CD4-positive, alpha-beta T cell treated with Interferon gamma for 1 hour (primary cell): Measurements from ENCODE around the gene SCNN1A.
"Not testable (repeated sequence)": the region's sequence is repeated elsewhere in the genome, so short reads cannot be mapped to it uniquely, and the experiment has no call there.

Experiments used
- DNase-seq: peaks from one replicate; pipeline ENCODE4 v3.0.0-alpha.2; 2020

SCNN1A gene

DNA sequence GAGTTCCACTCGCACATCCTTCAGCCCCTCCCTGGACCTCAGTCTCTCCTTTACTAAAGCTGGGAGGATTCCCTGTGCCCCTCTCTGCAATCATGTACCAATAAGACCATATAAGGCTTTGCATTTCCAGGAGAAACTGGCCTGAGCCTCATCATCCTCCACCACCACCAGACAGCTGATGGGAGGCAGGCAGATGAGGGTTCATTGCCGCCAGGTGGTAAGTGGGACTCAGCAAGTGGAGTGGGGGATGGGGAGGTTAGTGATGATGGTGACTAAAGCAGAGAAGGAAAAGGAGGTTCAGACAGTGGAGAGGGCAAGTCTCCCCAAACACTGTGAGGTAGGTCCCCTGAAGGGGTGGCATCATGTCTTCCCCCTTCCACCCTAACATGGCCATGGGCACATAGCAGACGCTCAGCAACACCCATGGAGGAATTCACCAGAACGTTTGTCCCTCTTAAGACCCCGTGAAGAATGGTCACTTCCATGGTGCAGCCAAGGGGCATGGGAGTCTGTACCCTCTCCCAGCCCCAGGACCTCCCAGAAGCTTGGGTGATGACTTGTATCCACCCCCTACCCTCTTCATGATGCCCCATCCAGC is 29.0 kb downstream of the SCNN1A start:
- DNase-seq, result no peak

DNA sequence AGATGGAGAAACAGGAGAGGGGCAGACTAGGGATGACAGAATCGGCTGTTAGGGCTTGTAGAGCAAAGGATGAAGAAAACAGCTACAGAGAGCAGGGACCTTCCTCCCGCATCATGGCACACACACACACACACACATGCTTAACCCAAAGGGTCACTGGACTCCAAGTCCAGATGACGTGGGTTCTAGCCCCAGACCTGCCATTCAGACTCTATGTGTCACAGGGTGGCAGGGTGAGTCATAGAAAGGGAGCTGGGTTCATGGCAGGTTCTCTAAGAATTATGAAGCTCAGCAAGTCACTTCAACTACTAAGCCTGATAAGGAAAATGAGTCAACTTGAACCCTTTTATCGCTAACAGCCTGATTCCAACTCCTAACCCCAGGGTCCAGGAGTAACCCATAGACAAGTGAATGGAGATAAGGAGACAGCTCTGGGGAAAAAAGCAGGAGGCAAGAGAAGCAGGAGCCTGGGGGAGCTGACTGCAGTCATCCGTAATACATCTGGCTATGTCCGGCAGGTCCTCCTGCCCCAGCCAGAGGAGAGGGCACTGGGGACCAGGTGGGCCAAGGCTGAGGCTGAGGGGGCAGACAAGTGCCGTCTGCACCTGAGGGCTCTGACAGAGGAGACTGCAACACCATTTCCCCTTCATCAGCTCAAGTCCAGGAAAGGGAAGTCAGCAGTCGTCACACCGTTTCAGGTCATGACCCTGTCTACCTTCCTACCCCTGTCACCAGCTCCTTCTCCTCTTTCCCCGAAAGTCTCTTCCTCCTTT is 29.9 kb downstream of the SCNN1A start:
- peak; percentile 79 for DNase-seq

DNA sequence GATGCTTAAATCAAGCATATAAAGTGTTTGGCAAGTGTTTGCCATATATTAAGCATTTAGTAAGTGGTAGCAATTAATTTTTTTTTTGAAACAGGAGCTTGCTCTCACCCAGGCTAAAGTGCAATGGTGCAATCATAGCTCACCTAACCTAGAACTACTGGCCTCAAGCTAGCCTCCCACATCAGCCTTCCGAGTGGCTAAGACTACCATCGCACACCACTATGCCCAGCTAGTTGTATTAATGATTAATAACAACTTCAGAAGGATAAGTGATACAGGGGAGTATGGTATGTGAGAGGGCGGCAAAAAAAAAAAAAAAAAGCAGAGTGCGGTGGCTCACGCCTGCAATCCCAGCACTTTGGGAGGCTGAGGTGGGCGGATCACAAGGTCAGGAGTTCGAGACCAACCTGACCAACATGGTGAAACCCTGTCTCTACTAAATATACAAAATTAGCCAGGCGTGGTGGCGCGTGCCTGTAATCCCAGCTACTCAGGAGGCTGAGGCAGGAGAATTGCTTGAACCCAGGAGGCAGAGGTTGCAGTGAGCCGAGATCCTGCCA is 31.2 kb downstream of the SCNN1A start:
- not testable (repeated sequence) for DNase-seq

DNA sequence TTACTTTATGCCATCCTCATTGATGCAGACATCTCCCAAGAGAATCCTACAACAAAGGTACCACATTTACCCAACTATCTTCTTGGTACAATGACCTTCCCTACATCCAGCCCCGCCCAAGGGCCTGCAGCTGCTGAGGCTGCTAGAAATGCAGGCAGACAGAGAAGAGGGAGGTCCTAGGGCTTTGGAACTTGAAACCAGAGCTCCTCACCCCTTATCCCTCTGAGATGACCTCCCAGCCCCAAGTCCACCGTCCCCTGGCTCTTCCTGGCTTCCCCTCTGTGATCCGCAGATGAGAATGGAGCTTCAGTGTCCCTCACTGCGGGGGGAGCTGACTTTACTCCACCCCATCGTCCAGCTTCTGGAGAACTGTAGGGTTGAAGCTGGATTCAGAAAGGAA is 31.8 kb downstream of the SCNN1A start:
- DNase-seq, result no peak

GRCh38 chr12:6342140-6342889 is 33.0 kb downstream of the SCNN1A start:
- DNase-seq, result no peak

- peak; percentile 68 for DNase-seq
Observed at GRCh38 chr12:6341417-6342139, 33.8 kb downstream of the SCNN1A start, which contains the start of gene TNFRSF1A. Gene TNFRSF1A (minus strand): TSS chr12:6342076. CDS start chr12:6341814, 262 bp downstream.

DNA sequence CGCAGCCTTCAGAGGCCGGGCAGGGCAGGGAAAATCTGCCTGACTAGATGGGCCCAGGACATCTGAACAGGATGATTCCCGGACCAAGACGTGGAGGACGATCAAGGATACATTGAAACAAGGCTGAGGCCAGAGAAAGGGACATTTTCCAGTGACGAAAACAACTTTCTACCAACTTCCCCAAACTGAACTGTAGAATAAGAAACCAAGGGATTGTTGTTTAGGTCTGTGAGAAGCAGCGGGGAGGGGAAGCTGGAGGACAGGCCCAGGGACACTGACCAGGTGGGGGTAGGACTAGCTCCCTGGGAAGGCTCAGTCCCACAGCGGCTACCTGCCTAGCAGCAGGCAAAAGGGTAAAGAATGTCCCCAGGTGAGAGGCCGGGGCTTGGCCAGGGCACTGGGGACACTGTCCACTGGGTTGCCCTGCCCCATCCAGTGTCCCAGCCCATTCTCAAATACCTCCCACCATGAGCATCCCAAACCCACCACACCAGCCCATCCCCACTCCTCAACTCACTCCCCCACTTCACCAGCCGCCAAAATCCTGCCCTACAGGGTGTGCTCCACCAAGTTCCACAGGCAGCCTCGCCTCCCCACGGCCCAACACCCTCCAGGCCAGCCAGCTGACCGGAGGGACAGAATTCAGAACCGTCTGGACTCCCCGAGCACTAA is 34.5 kb downstream of the SCNN1A start:
- DNase-seq, result peak; percentile 36

GRCh38 chr12:6340032-6340638 is 35.2 kb downstream of the SCNN1A start:
- DNase-seq, result no peak

DNA sequence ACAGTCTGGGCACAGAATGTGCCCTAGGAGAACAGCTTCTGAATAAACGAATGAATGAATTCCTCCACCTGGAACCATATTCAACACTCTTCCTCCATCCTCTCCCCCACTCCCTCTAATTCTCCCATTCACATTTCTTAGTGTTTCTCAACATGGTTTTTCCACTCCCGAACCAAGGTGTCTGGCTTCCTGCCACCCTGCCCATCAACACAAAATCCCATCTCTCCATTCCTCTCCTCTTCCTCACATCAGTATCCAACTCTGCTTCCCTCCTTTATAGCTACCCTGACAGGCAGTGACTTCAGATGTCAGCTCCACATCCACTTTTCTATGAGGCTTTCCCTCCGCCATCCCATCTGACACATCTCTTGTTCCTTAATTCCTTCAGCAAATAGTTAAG is 36.4 kb downstream of the SCNN1A start:
- DNase-seq, result no peak

DNA sequence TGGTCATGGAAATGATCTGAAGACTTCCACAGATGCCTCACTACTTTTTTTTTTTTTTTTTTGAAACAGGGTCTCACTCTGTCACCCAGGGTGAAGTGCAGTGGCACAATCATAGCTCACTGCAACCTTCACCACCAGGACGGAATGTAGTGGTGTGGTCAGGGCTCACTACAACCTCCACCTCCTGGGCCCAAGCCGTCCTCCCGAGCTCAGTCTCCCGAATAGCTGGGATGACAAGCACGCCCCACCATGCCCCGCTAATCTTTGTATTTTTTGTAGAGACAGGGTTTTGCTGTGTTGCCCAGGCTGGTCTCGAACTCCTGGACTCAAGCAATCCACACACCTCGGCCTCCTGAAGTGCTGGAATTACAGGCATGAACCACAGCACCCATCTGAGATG is 36.8 kb downstream of the SCNN1A start:
- not testable (repeated sequence) for DNase-seq

GRCh38 chr12:6337958-6338433 is 37.4 kb downstream of the SCNN1A start:
- DNase-seq, result no peak

DNA sequence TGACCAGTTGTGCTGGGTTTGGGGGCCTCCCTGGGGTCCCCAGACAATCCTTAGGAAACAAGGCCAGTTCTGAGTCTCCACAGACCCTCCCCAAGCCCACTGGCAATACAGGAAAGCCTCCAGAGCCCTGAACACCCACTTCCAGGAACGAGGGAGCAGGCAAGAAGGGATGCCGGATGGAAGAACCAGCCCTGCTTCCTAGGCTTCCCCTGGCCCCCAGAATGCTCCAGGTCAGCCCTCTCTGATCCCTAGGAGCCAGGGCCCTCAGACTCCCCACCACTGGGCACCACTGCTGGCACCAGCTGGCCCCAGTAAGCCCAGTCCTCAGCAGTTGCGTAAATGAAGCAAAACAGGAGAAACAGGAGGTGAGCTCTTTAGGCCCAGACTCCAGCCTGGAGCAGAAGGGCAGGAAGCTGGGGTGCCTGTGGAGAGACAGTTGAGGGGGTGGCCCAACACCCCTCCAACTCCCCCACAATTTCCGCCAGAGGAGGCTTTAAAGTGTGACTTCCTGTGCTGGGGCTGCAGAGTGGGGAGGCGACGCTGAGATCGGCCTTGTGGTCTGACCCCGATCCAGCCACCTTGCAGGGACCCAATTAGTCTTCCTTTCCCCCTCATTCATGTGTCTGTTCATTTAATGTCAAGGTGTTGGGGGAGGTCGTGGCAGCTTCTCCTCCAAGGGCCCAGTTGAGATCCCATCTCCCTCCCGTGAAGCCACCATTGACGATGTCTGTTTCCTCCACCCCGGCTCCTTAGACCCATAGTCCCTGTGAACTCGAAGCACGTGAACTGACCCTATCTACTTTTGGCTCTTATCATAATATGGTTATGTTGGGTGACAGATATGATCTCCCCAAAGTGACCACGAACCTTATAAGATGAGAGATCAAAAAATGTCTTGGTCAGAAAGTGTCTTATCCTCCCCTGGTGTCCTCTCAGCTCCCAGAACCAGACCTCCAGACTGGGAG is 38.2 kb downstream of the SCNN1A start:
- peak; percentile 58 for DNase-seq

GRCh38 chr12:6336079-6336888 is 39.1 kb downstream of the SCNN1A start:
- peak; percentile 83 for DNase-seq

DNA sequence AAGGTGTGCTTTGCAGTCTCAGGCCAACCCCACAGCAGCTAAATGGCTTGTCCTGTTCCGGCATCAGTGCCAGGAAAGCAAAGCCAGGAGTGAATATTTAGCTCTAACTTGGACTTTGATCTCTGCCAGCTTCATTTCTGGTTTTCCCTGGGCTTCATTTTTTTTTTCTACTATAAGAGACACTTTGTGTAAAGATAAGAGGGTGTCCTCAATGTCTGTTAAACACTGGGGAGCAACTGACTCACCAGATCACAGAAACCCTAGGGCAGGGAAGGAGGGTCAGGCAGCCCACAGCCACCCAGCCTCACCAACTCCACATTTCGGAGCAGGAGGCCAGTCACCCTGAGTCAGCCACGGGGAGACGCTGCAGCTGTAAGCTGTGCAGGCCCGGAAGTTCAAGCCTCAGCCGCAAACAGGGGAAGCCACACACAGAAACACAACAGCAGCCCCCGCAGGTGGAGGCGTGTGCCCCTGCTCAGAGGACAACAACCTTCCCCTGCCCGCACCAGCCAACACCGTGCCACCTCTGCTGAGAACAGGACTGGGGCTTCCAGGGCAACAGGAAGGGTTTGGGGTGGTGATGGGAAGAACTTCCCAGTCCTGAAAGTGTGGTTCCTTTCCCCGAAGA is 39.8 kb downstream of the SCNN1A start:
- DNase-seq, result peak; percentile 84

- no peak for DNase-seq
Observed at GRCh38 chr12:6334940-6335450, 40.4 kb downstream of the SCNN1A start.

DNA sequence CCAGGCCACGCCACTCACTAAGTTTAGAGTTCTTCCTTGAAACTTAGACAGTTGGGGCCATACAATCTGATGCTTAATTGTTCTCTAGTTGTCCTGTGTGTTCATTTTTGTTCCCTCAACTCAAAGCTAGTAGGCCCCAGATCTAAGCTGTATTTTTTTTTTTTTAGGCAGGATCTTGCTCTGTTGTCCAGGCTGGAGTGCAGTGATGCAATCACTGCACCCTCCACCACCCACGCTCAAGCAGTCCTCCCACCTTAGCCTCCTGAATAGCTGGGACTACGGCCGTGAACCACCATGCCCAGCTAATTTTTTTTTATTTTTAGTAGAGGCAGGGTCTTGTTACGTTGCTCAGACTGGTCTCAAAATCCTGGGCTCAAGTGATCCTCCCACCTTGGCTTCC is 41.0 kb downstream of the SCNN1A start:
- DNase-seq, result no peak

GRCh38 chr12:6333566-6333965 is 41.8 kb downstream of the SCNN1A start:
- DNase-seq, result no peak

- DNase-seq, result peak; percentile 56
Observed at GRCh38 chr12:6333029-6333428, 42.3 kb downstream of the SCNN1A start.

- no peak for DNase-seq
Observed at GRCh38 chr12:6332459-6332858, 42.9 kb downstream of the SCNN1A start.
